Vagina (tissue), 2 donors: ENCODE data around the gene GPRC5D.

Experiments
- POLR2A ChIP-seq, 2 donors: fragments of 450-650 bp; IDR thresholded peaks; one replicate each; pipeline ENCODE4 v1.6.1; 2017; ENCODE audit warnings: antibody characterized with exemption in 2 of 2, mild to moderate bottlenecking in 2 of 2, moderate library complexity in 2 of 2
- POLR2AphosphoS5 ChIP-seq, 2 donors: sonication (generic); formaldehyde crosslinking; IDR thresholded peaks; one replicate each; pipeline ENCODE4 v1.9.0; 2017; ENCODE audit warnings: antibody characterized with exemption in 2 of 2, mild to moderate bottlenecking in 2 of 2, low read depth in 1 of 2; ENCODE audit not compliant: insufficient read depth in 1 of 2
- TF ChIP-seq, protein P1 (sequence below), 3 experiments: fragments of 450-650 bp in 2 of 3; fragments of 200-600 bp in 1 of 3; sonication (generic) in 1 of 3; IDR thresholded peaks; one replicate each; pipeline ENCODE4 v1.5.1; 2017 to 2019; ENCODE audit warnings: antibody characterized with exemption in 3 of 3, mild to moderate bottlenecking in 2 of 3, moderate library complexity in 2 of 3

- no peak for TF ChIP-seq POLR2A (IDR thresholded peaks at IDR 0.05)
- TF ChIP-seq, protein P1, sequence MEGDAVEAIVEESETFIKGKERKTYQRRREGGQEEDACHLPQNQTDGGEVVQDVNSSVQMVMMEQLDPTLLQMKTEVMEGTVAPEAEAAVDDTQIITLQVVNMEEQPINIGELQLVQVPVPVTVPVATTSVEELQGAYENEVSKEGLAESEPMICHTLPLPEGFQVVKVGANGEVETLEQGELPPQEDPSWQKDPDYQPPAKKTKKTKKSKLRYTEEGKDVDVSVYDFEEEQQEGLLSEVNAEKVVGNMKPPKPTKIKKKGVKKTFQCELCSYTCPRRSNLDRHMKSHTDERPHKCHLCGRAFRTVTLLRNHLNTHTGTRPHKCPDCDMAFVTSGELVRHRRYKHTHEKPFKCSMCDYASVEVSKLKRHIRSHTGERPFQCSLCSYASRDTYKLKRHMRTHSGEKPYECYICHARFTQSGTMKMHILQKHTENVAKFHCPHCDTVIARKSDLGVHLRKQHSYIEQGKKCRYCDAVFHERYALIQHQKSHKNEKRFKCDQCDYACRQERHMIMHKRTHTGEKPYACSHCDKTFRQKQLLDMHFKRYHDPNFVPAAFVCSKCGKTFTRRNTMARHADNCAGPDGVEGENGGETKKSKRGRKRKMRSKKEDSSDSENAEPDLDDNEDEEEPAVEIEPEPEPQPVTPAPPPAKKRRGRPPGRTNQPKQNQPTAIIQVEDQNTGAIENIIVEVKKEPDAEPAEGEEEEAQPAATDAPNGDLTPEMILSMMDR (IDR thresholded peaks at IDR 0.05), result no peak
- TF ChIP-seq POLR2AphosphoS5 (IDR thresholded peaks at IDR 0.05; ENCODE audit: insufficient read depth in 1 of 2, low read depth in 1 of 2), result no peak
These were observed 14.9 kb downstream of the GPRC5D start for GRCh38 chr12:12936983-12937491.
